Mesothelial cell of epicardium (in vitro differentiated cells): ENCODE data around the gene AFAP1. TPM values are rescaled to one million over a fixed set of nuclear protein-coding genes. Genes with fewer than 3 reads are reported as not detected.

Experiments used
- DNase-seq, 2 experiments: peaks; one replicate each; pipeline ENCODE4 v3.0.0; 2021; ENCODE audit warnings: low spot score in 2 of 2; ENCODE audit not compliant: unreplicated experiment in 2 of 2
- H3K27ac Mint-ChIP-seq: 2 replicates; pipeline ENCODE4 v1.8.0; 2021; ENCODE audit warnings: mixed read lengths
- H3K27me3 Mint-ChIP-seq: 2 replicates; pipeline ENCODE4 v1.8.0; 2021; ENCODE audit warnings: low read depth, mixed read lengths
- H3K36me3 Mint-ChIP-seq: 2 replicates; pipeline ENCODE4 v1.8.0; 2021; ENCODE audit warnings: mixed read lengths
- H3K4me1 Mint-ChIP-seq: 2 replicates; pipeline ENCODE4 v1.8.0; 2021; ENCODE audit warnings: mixed read lengths
- H3K4me3 Mint-ChIP-seq: 2 replicates; pipeline ENCODE4 v1.8.0; 2021; ENCODE audit warnings: mild to moderate bottlenecking, moderate library complexity, mixed read lengths
- H3K9me3 Mint-ChIP-seq: 2 replicates; pipeline ENCODE4 v1.8.0; 2021; ENCODE audit warnings: mixed read lengths
- total RNA-seq: library from RNA; stranded (reverse); gene quantifications from 3 replicates; pipeline ENCODE4 v1.2.1, GENCODE V29; 2021
- TF ChIP-seq, protein P1 (sequence below): fragments of 200-600 bp; sonication (generic); IDR thresholded peaks from one replicate; pipeline ENCODE4 v1.5.0; 2021; ENCODE audit warnings: antibody characterized with exemption; ENCODE audit not compliant: unreplicated experiment

The AFAP1 gene, protein sequence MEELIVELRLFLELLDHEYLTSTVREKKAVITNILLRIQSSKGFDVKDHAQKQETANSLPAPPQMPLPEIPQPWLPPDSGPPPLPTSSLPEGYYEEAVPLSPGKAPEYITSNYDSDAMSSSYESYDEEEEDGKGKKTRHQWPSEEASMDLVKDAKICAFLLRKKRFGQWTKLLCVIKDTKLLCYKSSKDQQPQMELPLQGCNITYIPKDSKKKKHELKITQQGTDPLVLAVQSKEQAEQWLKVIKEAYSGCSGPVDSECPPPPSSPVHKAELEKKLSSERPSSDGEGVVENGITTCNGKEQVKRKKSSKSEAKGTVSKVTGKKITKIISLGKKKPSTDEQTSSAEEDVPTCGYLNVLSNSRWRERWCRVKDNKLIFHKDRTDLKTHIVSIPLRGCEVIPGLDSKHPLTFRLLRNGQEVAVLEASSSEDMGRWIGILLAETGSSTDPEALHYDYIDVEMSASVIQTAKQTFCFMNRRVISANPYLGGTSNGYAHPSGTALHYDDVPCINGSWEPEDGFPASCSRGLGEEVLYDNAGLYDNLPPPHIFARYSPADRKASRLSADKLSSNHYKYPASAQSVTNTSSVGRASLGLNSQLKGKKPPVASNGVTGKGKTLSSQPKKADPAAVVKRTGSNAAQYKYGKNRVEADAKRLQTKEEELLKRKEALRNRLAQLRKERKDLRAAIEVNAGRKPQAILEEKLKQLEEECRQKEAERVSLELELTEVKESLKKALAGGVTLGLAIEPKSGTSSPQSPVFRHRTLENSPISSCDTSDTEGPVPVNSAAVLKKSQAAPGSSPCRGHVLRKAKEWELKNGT
- total RNA-seq = 75.4 to 82.4 TPM (median 79.1 TPM) in 3 replicates

DNA sequence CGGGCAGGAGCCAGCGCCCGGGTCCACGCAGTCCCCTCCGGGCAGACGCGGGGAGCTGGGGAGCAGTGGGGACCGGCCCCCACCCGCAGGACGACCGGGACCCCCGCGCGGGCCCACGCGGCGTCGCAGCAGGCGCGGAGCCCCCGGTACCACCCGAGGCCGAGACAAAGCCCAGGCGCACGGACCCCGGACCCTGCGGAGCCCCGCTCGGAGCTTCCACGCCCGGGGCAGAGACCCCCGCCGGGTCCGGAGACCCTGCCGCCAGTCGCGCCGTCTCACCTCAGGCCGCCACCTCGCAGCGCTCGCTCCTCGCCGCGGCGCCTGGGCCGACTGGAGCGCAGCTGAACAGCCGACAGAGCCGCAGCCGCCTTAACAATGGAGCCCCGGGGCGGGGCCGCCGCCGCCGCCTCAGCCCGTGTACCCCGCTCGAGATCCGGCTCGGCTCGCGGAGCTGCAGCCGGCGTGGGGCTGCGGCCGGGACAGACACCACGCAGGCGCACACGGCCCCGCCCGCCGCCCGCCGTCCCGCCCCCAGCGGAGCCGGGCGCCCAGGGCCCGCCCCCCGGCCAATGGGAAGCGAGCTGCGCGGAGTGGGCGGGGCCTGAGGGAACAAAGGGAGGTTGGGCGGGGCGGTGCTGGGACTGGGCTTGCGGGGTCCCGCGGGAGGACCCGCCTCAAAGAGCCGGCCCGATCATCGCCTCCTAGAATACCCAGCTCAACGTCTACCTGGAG, at the start of gene AFAP1:
Gene AFAP1, minus strand, starts transcription at position 485 of the 732 bp plus-strand sequence. CDS start 67,783 bp downstream, outside the sequence.
- Mint-ChIP-seq H3K27ac (peak within 1 kb of the TSS; percentile 94), H3K4me3 (peak within 1 kb of the TSS; percentile 95), H3K9me3 (no peaks in the 10 kb centered on the region), H3K4me1 (peaks cover 65% of the 10 kb centered on the region), H3K36me3 (no peaks in the 10 kb centered on the region), H3K27me3 (no peaks in the 10 kb centered on the region)
- DNase-seq = peak; percentile 92 to 94
- TF ChIP-seq, protein P1, sequence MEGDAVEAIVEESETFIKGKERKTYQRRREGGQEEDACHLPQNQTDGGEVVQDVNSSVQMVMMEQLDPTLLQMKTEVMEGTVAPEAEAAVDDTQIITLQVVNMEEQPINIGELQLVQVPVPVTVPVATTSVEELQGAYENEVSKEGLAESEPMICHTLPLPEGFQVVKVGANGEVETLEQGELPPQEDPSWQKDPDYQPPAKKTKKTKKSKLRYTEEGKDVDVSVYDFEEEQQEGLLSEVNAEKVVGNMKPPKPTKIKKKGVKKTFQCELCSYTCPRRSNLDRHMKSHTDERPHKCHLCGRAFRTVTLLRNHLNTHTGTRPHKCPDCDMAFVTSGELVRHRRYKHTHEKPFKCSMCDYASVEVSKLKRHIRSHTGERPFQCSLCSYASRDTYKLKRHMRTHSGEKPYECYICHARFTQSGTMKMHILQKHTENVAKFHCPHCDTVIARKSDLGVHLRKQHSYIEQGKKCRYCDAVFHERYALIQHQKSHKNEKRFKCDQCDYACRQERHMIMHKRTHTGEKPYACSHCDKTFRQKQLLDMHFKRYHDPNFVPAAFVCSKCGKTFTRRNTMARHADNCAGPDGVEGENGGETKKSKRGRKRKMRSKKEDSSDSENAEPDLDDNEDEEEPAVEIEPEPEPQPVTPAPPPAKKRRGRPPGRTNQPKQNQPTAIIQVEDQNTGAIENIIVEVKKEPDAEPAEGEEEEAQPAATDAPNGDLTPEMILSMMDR = no peak

DNA sequence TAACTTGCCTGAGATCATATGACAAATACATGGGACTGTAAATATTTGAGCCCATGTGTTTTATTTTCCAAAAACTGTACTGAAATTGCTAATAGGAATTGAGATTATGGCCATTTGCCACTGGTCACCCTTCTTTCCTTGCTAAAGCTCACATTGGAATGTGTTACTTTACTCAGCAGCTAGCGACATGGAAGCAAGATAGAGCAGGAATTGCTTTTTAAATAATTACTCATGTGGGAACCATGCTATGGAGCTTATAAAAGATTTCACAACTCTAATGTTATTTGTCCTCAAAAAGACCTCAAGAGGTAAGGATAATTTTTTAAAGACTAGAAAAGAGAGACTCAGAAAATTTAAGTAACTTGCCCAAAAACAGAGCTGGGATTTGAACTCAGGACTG, 48.8 kb upstream of the AFAP1 start:
- Mint-ChIP-seq H3K27me3 (no peaks in the 10 kb centered on the region), H3K4me1 (peaks cover 9% of the 10 kb centered on the region), H3K36me3 (peaks cover 2% of the 10 kb centered on the region), H3K4me3 (no peak overlapping the region), H3K27ac (no peak overlapping the region), H3K9me3 (peaks cover 4% of the 10 kb centered on the region)
- TF ChIP-seq, protein P1 = no peak
- no peak for DNase-seq

DNA sequence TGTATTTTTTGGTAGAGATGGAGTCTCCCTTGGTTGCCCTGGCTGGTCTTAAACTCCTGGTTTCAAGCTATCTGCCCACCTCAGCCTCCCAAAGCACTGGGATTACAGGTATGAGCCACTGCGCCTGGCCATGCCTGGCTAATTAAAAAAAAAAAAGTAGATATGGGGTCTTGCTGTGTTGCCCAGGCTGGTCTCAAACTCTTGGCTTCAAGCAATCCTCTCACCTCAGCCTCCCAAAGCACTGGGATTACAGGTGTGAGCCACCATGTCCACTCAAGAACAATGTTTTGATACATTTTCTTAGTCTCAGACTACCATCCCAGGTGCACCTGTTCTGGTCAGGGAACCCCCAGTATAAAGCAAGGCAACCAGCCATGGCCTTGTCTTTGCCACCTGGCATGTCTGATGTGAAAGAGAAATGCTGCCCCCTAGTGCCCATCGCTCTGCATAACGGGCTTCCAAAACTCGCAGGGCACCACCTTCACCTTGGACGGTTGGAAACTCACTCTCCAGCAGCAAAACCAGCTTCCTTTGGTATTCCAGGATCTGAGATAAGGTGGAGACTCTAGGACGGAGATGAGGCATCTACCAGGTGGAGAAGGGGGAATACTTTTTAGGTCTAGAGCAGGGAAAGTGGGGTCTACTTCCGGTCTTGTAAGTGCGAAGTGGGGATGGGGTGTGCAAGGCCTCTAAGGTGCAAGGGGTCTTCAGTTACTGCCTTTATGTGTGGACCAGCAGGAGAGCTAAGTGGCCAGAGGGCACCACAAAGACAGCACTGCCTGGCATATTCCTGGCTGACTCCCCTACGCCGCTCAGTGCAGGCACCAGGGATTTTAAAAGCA, 47.7 kb upstream of the AFAP1 start:
- Mint-ChIP-seq H3K27me3 (no peaks in the 10 kb centered on the region), H3K36me3 (peaks cover 2% of the 10 kb centered on the region), H3K4me1 (peaks cover 9% of the 10 kb centered on the region), H3K4me3 (no peak overlapping the region), H3K27ac (no peak overlapping the region), H3K9me3 (peaks cover 4% of the 10 kb centered on the region)
- DNase-seq = peak; percentile 65 to 75
- TF ChIP-seq, protein P1 = peak; percentile 86

DNA sequence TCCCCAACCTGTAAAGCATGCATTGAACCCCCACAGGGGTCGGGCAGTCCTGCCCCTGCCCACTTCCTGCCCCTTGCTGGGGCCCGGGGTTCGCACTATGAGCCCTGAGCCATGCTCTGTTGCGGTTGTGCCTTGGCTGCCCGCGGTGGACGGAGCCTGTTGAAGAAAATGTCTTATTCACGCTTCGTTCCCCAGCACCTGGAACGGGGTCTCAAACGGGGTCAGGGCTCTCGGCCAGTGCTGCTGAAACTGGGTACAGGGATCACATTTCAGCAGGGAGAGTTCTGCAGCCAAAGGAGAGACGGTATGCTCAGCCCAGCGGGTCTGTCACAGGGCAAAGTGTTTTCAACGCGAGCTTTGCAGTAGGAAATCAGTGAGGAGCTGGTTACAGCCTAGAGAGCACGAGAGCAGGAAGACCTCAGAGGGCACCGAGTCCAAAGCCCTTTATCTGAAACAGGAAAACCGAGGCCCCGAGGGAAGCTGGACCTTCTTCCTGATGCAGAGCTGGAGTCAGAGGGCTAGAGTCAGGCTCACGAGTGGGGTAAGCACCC, 46.3 kb upstream of the AFAP1 start:
- TF ChIP-seq, protein P1 = no peak
- H3K27me3 Mint-ChIP-seq = no peaks in the 10 kb centered on the region
- peaks cover 2% of the 10 kb centered on the region for H3K36me3 Mint-ChIP-seq
- H3K27ac Mint-ChIP-seq = no peak overlapping the region
- DNase-seq = no peak
- H3K9me3 Mint-ChIP-seq = peaks cover 4% of the 10 kb centered on the region
- peaks cover 14% of the 10 kb centered on the region for H3K4me1 Mint-ChIP-seq
- H3K4me3 Mint-ChIP-seq = no peak overlapping the region

DNA sequence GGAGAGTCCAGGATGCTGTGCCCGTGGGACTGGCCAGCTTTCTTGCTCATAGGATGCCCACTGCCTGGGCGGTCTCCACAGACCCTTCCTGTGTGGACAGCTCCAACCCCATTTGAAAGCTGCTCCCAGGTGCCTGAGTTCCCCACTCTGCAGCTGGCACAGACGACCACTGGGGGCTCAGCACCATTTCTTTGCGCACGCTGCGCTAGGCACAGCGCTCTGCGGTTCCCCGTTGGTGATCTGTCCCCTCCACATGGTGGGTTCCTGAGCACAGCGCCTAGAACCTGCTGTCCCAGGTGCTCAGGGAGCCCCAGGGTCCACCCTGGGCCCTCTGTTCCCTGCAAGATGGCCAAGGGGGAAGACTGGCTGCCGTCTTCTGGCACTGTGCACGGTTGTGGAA, 45.4 kb upstream of the AFAP1 start:
- DNase-seq = no peak
- Mint-ChIP-seq H3K4me3 (no peak overlapping the region), H3K27me3 (no peaks in the 10 kb centered on the region), H3K9me3 (peaks cover 4% of the 10 kb centered on the region), H3K36me3 (peaks cover 2% of the 10 kb centered on the region), H3K27ac (no peak overlapping the region), H3K4me1 (peaks cover 15% of the 10 kb centered on the region)
- TF ChIP-seq, protein P1 = no peak
